PC-3 (cell line): ENCODE data around the gene CCSER1. TPM values are rescaled to one million over a fixed set of nuclear protein-coding genes. Genes with fewer than 3 reads are reported as not detected.
A peak's percentile ranks its signal among the peaks of the same experiment; 100 is the strongest.

Experiments
- ATAC-seq: fragments of 200-7000 bp; cut with Tn5 transposase; 2 replicates; pipeline ENCODE4 v1.9.1; 2020; ENCODE audit warnings: mild to moderate bottlenecking, moderate library complexity
- BruUV-seq: library from RNA; stranded (reverse); fragments of 400-500 nt; replicated peaks from 2 replicates; lab custom pipeline; 2021; lab: Mats Ljungman, UMichigan
- CTCF ChIA-PET: fragments of 300-600 bp; sonication (Branson Sonifier 250); formaldehyde crosslinking; loops from one replicate; lab custom pipeline; 2022; ENCODE audit warnings: antibody characterized with exemption; lab: Charles Lee
- POLR2A ChIA-PET: fragments of 300-600 bp; sonication (Branson Sonifier 250); formaldehyde crosslinking; loops from one replicate; lab custom pipeline; 2022; ENCODE audit warnings: antibody characterized with exemption; ENCODE audit not compliant: unreplicated experiment; lab: Charles Lee
- DNase-seq: peaks from one replicate; pipeline ENCODE4 v3.0.0-alpha.2; 2015
- H2AFZ ChIP-seq: fragments of 300-600 bp; sonication (generic); 2 replicates; pipeline ENCODE4 v1.6.0; 2016; ENCODE audit warnings: antibody characterized with exemption, low read length
- H3F3A ChIP-seq: fragments of 300-600 bp; sonication (generic); one replicate; pipeline ENCODE4 v1.6.0; 2017; ENCODE audit warnings: antibody characterized with exemption, low read length, control low read depth, mild to moderate bottlenecking; ENCODE audit not compliant: unreplicated experiment
- H3K27ac ChIP-seq: fragments of 300-600 bp; sonication (generic); 2 replicates; pipeline ENCODE4 v1.5.1; 2016; ENCODE audit warnings: mild to moderate bottlenecking, low read length
- H3K27me3 ChIP-seq: fragments of 300-600 bp; sonication (generic); 2 replicates; pipeline ENCODE4 v1.6.1; 2016; ENCODE audit warnings: low read length, mixed read lengths
- H3K36me3 ChIP-seq: fragments of 300-600 bp; sonication (generic); 2 replicates; pipeline ENCODE4 v1.6.1; 2016; ENCODE audit warnings: low read depth, mixed run types, low read length, mixed read lengths
- H3K4me1 ChIP-seq: fragments of 300-600 bp; sonication (generic); 2 replicates; pipeline ENCODE4 v1.5.1; 2016; ENCODE audit warnings: low read length; ENCODE audit not compliant: insufficient read depth
- H3K4me2 ChIP-seq: fragments of 300-600 bp; sonication (generic); 2 replicates; pipeline ENCODE4 v1.6.0; 2016; ENCODE audit warnings: low read length
- H3K4me3 ChIP-seq: fragments of 300-600 bp; sonication (generic); 2 replicates; pipeline ENCODE4 v1.5.1; 2016; ENCODE audit warnings: mild to moderate bottlenecking, low read length, mixed read lengths
- H3K79me2 ChIP-seq: fragments of 300-600 bp; sonication (generic); 2 replicates; pipeline ENCODE4 v1.6.1; 2017; ENCODE audit warnings: low read length, mixed read lengths
- H3K9ac ChIP-seq: fragments of 300-600 bp; sonication (generic); 2 replicates; pipeline ENCODE4 v1.6.0; 2016; ENCODE audit warnings: mild to moderate bottlenecking, low read length
- H3K9me2 ChIP-seq: fragments of 300-600 bp; sonication (generic); replicated peaks from 2 replicates; pipeline ENCODE4 v1.6.1; 2016; ENCODE audit warnings: mixed run types, low read length, mixed read lengths
- H3K9me3 ChIP-seq: fragments of 300-600 bp; sonication (generic); 2 replicates; pipeline ENCODE4 v1.6.1; 2016; ENCODE audit warnings: low read length, mixed read lengths
- H4K20me1 ChIP-seq: fragments of 300-600 bp; sonication (generic); 2 replicates; pipeline ENCODE4 v1.6.1; 2016; ENCODE audit warnings: low read length, mixed read lengths
- EZH2 ChIP-seq: fragments of 300-600 bp; sonication (generic); IDR thresholded peaks from one replicate; pipeline ENCODE4 v1.6.1; 2017; ENCODE audit warnings: antibody characterized with exemption, mild to moderate bottlenecking, low read length; ENCODE audit not compliant: unreplicated experiment
- EZH2phosphoT487 ChIP-seq: fragments of 300-600 bp; sonication (generic); IDR thresholded peaks from 2 replicates; pipeline ENCODE4 v1.6.1; 2018; ENCODE audit warnings: mild to moderate bottlenecking, antibody characterized with exemption, low read length, borderline replicate concordance
- intact Hi-C: fragments of 100-400 bp; cut with micrococcal nuclease; formaldehyde crosslinking; loops from 2 replicates; pipeline ENCODE4 v1.9.0; 2023
- total RNA-seq: library from RNA; depleted of rRNA; stranded (reverse); fragments of >200 nt; gene quantifications from 2 replicates; pipeline ENCODE4 v1.2.3, GENCODE V29; 2014
- TF ChIP-seq, protein P1 (sequence below): fragments of 300-600 bp; sonication (generic); conservative IDR thresholded peaks from 2 replicates; pipeline ENCODE4 v1.5.1; 2017; ENCODE audit warnings: antibody characterized with exemption, low read depth, mild to moderate bottlenecking, low read length

Gene CCSER1
- total RNA-seq, 1 experiment from 2014 or later, result 6.0 TPM

- no peak overlapping the region for H3K27ac ChIP-seq
- H3K4me2 ChIP-seq, result no peak overlapping the region
- no peak overlapping the region for H3K4me3 ChIP-seq
- H3K36me3 ChIP-seq, result no peaks in the 10 kb centered on the region
- H3F3A ChIP-seq, result no peaks in the 10 kb centered on the region
- intact Hi-C loops, result no loop called here
- no peak overlapping the region for H3K9ac ChIP-seq
- H3K9me2 ChIP-seq, result no peaks in the 10 kb centered on the region
- H3K27me3 ChIP-seq, result no peaks in the 10 kb centered on the region
- no peaks in the 10 kb centered on the region for H3K9me3 ChIP-seq
- no peak overlapping the region for H2AFZ ChIP-seq
- no peaks in the 10 kb centered on the region for H3K79me2 ChIP-seq
- no peak for TF ChIP-seq EZH2phosphoT487
- TF ChIP-seq, protein P1, sequence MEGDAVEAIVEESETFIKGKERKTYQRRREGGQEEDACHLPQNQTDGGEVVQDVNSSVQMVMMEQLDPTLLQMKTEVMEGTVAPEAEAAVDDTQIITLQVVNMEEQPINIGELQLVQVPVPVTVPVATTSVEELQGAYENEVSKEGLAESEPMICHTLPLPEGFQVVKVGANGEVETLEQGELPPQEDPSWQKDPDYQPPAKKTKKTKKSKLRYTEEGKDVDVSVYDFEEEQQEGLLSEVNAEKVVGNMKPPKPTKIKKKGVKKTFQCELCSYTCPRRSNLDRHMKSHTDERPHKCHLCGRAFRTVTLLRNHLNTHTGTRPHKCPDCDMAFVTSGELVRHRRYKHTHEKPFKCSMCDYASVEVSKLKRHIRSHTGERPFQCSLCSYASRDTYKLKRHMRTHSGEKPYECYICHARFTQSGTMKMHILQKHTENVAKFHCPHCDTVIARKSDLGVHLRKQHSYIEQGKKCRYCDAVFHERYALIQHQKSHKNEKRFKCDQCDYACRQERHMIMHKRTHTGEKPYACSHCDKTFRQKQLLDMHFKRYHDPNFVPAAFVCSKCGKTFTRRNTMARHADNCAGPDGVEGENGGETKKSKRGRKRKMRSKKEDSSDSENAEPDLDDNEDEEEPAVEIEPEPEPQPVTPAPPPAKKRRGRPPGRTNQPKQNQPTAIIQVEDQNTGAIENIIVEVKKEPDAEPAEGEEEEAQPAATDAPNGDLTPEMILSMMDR, result no peak
- TF ChIP-seq EZH2, result no peak
- POLR2A ChIA-PET, result no interaction called here
- CTCF ChIA-PET, result no interaction called here
- H4K20me1 ChIP-seq, result no peaks in the 10 kb centered on the region
- BruUV-seq, result no TSS peak
- DNase-seq (no peak), ATAC-seq (no peak)
- H3K4me1 ChIP-seq, result no peaks in the 10 kb centered on the region
Measured at GRCh38 chr4:91285487-91285886, 1158.3 kb downstream of the CCSER1 start.

DNA sequence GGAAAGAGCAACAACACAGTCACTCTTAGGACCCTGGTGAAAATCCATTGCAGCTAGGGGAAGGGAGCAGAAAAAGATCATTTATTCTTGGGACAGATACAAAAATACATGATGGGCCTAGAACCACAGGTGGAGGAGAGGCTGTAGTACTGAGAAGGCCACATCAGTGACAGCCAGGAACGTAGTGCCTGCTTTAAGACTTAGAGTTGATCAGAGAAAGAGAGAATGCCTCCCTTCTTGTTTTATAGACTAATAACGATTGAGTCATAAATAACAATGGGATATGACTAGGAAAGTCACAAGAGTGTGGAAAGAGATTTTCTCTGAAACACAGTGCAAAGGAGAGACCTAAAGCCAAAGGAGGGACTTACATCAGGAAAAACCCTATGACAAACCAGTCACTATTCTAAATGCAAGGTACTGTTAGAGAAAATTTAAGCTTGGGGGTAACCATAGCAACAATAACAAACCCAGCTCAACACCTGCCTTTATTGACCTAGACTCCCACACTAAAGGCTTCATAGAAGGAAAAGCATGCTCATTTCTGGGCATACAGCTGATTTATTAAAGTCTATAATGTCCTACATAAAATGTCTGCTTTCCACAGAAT lies 1161.6 kb downstream of the CCSER1 start:
- Histone ChIP-seq H3K36me3 (no peaks in the 10 kb centered on the region), H3K4me2 (no peak overlapping the region), H4K20me1 (no peaks in the 10 kb centered on the region), H3K9me2 (no peaks in the 10 kb centered on the region), H3K4me3 (no peak overlapping the region), H3K9ac (no peak overlapping the region), H3K4me1 (no peaks in the 10 kb centered on the region), H3K27ac (no peak overlapping the region), H3K79me2 (no peaks in the 10 kb centered on the region), H3K27me3 (no peaks in the 10 kb centered on the region), H3F3A (no peaks in the 10 kb centered on the region), H3K9me3 (no peaks in the 10 kb centered on the region), H2AFZ (no peak overlapping the region)
- ChIA-PET CTCF (no interaction called here), POLR2A (interaction anchor here (0.6 kb wide), 1 partner anchor 32 kb away, joined by 3 read pairs; no protein-coding TSS in a partner anchor)
- DNase-seq (no peak), ATAC-seq (peak; percentile 53)
- no TSS peak for BruUV-seq
- intact Hi-C loops, result no loop called here
- TF ChIP-seq EZH2phosphoT487, result no peak
- TF ChIP-seq, protein P1, result no peak
- TF ChIP-seq EZH2, result no peak

GRCh38 chr4:91298156-91298700 lies 1171.0 kb downstream of the CCSER1 start:
- Histone ChIP-seq H3K4me1 (no peaks in the 10 kb centered on the region), H3F3A (no peaks in the 10 kb centered on the region), H3K27ac (no peak overlapping the region), H4K20me1 (no peaks in the 10 kb centered on the region), H3K9me3 (no peaks in the 10 kb centered on the region), H3K27me3 (no peaks in the 10 kb centered on the region), H3K9ac (no peak overlapping the region), H2AFZ (no peak overlapping the region), H3K4me2 (no peak overlapping the region), H3K4me3 (no peak overlapping the region), H3K79me2 (no peaks in the 10 kb centered on the region), H3K36me3 (no peaks in the 10 kb centered on the region), H3K9me2 (no peaks in the 10 kb centered on the region)
- TF ChIP-seq, protein P1, result no peak
- no peak for TF ChIP-seq EZH2
- TF ChIP-seq EZH2phosphoT487, result no peak
- intact Hi-C loops, result no loop called here
- no TSS peak for BruUV-seq
- ChIA-PET POLR2A (no interaction called here), CTCF (no interaction called here)
- no peak for ATAC-seq
- no peak for DNase-seq
